IPS-15b (cell line): ENCODE results near the gene ADGRA3.
"Not testable (repeated sequence)": the region's sequence is repeated elsewhere in the genome, so short reads cannot be mapped to it uniquely, and the experiment has no call there.

Source experiments
- H3K27me3 ChIP-seq: one replicate; pipeline ENCODE4 v1.6.1; 2013; ENCODE audit warnings: low read length; ENCODE audit not compliant: control insufficient read depth, insufficient read depth
- H3K36me3 ChIP-seq: one replicate; pipeline ENCODE4 v1.6.1; 2013; ENCODE audit warnings: low read length; ENCODE audit not compliant: control insufficient read depth, insufficient read depth
- H3K4me1 ChIP-seq: one replicate; pipeline ENCODE4 v1.6.1; 2013; ENCODE audit warnings: mild to moderate bottlenecking, low read length; ENCODE audit not compliant: control insufficient read depth, insufficient read depth
- H3K4me3 ChIP-seq: one replicate; pipeline ENCODE4 v1.5.1; 2013; ENCODE audit warnings: low read depth, low read length
- H3K9ac ChIP-seq: one replicate; pipeline ENCODE4 v1.6.1; 2013; ENCODE audit warnings: low read depth, mild to moderate bottlenecking, low read length
- H3K9me3 ChIP-seq: one replicate; pipeline ENCODE4 v1.6.1; 2013; ENCODE audit warnings: mild to moderate bottlenecking, low read length; ENCODE audit not compliant: control insufficient read depth, insufficient read depth

ADGRA3 gene

DNA sequence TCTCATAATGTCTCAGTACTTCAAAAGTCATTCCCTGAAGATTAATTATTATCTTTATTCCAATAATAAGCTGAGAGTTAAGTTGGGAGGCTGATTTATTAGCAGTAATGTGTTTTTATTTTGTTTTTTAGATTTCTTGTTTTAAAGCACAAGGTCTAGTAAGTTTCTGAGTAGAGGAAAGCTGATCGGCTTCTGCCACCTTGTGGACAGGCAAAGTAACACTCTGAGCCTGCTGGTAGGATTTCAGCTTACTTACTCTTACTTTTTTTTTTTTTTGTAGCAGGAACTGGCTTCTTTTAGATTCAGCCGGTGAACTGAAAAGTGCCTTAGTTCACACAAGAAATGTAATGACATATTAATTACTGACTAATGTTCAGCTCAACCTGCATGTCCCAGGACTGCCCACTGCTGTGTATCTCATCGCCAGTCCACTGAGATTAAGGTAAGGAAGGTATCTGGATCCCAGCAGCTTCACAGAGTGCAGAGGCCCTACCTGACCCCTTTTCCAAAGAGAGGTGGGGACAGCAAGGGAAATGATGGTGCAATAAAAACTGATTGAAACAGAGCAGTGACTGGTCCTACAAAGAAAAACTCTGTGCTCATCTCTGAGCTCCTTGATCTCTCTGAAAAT, 126.5 kb downstream of the ADGRA3 start:
- no peaks in the 10 kb centered on the region for H3K9me3 ChIP-seq
- no peak overlapping the region for H3K4me3 ChIP-seq
- H3K27me3 ChIP-seq: no peaks in the 10 kb centered on the region
- no peaks in the 10 kb centered on the region for H3K4me1 ChIP-seq
- H3K36me3 ChIP-seq: no peaks in the 10 kb centered on the region
- no peak overlapping the region for H3K9ac ChIP-seq

GRCh38 chr4:22385611-22386011, 130.3 kb downstream of the ADGRA3 start:
- Histone ChIP-seq H3K4me3 (no peak overlapping the region), H3K4me1 (no peaks in the 10 kb centered on the region), H3K27me3 (no peaks in the 10 kb centered on the region), H3K36me3 (no peaks in the 10 kb centered on the region), H3K9me3 (no peaks in the 10 kb centered on the region), H3K9ac (no peak overlapping the region)

- Histone ChIP-seq H3K27me3 (no peaks in the 10 kb centered on the region), H3K36me3 (no peaks in the 10 kb centered on the region)
Observed at GRCh38 chr4:22384154-22384553, 131.7 kb downstream of the ADGRA3 start.

DNA sequence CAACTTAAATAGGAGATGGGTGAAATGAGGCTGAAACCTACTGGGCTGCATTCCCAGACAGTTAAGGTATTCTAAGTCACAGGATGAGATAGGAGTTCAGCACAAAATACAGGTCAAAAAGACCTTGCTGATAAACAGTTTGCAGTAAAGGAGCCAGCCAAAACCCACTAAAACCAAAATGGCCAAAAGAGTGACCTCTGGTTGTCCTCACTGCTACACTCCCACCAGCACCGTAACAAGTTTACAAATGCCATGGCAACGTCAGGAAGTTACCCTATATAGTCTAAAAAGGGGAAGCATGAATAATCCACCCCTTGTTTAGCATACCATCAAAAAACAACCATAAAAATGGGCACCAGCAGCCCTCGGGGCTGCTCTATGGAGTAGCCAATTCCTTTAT, 133.7 kb downstream of the ADGRA3 start:
- H3K9me3 ChIP-seq, H3K9ac ChIP-seq, H3K27me3 ChIP-seq, H3K36me3 ChIP-seq, H3K4me1 ChIP-seq, H3K4me3 ChIP-seq: not testable (repeated sequence)

More at GRCh38 chr4:22384154-22384553, 131.7 kb downstream of the ADGRA3 start:
- no peak overlapping the region for H3K9ac ChIP-seq
- no peak overlapping the region for H3K4me3 ChIP-seq
- no peaks in the 10 kb centered on the region for H3K9me3 ChIP-seq
- no peaks in the 10 kb centered on the region for H3K4me1 ChIP-seq

DNA sequence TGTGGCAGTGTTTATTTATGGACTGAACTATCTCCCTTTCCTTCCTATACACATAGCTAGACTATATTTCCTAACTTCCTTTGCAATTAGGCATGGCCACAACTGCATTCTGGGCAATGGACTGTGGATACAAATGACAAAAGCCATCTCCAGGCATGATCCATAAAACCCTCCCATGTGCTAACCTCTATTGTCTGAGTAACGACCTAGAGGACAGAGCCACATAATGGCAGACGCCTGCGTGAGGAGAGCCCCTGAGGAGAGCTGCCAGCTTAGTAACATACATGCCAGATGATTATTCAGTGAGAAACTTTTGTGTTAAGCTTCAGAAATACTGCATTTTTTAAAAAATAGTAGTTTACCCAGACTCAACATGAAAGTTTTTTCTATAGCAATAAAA, 142.9 kb downstream of the ADGRA3 start:
- H3K9ac ChIP-seq: no peak overlapping the region
- H3K9me3 ChIP-seq: no peaks in the 10 kb centered on the region
- H3K27me3 ChIP-seq: no peaks in the 10 kb centered on the region
- H3K36me3 ChIP-seq: no peaks in the 10 kb centered on the region
- no peaks in the 10 kb centered on the region for H3K4me1 ChIP-seq
- H3K4me3 ChIP-seq: no peak overlapping the region

GRCh38 chr4:22369901-22370562, 145.8 kb downstream of the ADGRA3 start:
- H3K4me3 ChIP-seq: no peak overlapping the region
- H3K9ac ChIP-seq: no peak overlapping the region
- no peaks in the 10 kb centered on the region for H3K4me1 ChIP-seq
- H3K9me3 ChIP-seq: no peaks in the 10 kb centered on the region
- no peaks in the 10 kb centered on the region for H3K27me3 ChIP-seq
- H3K36me3 ChIP-seq: no peaks in the 10 kb centered on the region

DNA sequence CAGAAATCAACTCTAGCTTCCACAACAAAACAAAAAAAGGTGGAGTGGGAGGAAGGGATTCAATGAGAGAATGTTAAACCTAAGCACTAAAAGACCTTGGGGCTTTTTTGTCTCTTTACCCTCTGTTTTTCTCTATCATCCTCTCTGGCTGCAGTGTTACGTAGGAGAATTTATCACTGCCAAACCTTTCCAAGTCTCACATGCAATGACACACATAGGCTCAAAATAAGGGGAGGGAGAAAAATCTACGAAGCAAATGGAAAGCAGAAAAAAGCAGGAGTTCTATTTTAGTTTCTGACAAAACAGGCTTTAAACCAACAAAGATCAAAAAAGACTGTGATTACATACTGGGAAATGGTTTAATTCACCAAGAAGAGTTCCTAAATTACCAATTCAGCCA, 152.1 kb downstream of the ADGRA3 start:
- Histone ChIP-seq H3K4me3 (no peak overlapping the region), H3K9ac (no peak overlapping the region), H3K9me3 (no peaks in the 10 kb centered on the region), H3K4me1 (no peaks in the 10 kb centered on the region), H3K27me3 (no peaks in the 10 kb centered on the region), H3K36me3 (no peaks in the 10 kb centered on the region)

DNA sequence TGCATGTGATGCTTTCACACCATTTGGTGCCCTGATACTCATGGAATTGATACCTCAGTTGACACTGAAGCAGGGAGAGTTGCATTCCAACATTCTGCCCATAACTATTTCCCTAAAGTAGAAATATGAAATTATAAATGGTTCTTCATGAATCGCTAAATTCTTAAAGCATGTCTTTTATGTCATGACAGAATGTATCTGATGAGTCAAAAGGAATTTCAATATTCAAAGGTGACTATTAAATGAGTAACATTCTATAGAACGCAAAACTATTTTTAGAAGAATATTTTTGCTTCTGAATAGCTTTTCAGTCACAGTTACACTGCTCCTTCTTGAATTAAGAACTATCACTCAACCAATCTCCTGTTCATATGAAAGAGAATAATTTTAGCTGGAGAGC, 152.8 kb downstream of the ADGRA3 start:
- H3K4me3 ChIP-seq: no peak overlapping the region
- no peaks in the 10 kb centered on the region for H3K36me3 ChIP-seq
- no peaks in the 10 kb centered on the region for H3K9me3 ChIP-seq
- no peak overlapping the region for H3K9ac ChIP-seq
- no peaks in the 10 kb centered on the region for H3K4me1 ChIP-seq
- H3K27me3 ChIP-seq: no peaks in the 10 kb centered on the region

GRCh38 chr4:22356987-22357596, 158.8 kb downstream of the ADGRA3 start:
- Histone ChIP-seq H3K9ac (no peak overlapping the region), H3K4me3 (no peak overlapping the region), H3K4me1 (no peaks in the 10 kb centered on the region), H3K27me3 (no peaks in the 10 kb centered on the region), H3K36me3 (no peaks in the 10 kb centered on the region), H3K9me3 (no peaks in the 10 kb centered on the region)

DNA sequence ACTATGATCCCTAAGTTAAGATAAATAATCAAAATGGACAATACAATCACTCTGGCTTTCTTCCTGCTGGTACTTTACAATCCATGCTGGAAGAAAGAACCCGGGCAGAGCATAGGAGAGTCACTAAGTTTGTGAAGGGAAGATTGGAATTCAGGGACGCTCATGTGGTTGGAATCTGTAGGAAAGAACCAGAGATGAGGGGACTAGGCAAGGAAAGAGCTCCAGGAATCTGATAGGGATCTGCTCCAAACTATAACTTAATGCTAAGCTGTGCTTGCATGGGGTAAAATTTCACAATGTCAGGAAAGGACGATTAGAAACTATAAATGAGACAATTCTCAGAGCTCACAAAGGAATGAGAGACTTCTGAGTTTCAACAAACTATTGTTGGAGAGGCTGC, 167.5 kb downstream of the ADGRA3 start:
- Histone ChIP-seq H3K9me3 (no peaks in the 10 kb centered on the region), H3K9ac (no peak overlapping the region), H3K27me3 (no peaks in the 10 kb centered on the region), H3K4me3 (no peak overlapping the region), H3K36me3 (no peaks in the 10 kb centered on the region), H3K4me1 (no peaks in the 10 kb centered on the region)

DNA sequence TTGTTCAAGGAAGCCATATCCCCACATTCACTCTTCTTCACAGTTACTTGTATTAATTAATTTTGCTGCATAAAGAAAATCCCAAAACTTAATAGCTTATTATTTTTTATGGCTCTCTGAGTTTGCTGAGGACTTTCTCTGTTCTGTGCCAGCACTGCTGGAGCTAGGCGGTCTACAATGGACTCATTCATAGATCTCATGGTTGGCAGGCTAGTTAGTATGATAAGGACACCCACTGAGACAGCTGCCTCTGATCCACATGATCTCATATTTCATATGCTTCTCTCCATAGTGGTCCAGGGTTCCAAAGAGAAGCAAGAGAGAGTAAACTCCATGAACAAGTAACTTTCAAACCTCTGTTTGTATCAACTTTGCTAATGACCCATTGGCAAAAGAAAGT, 170.2 kb downstream of the ADGRA3 start:
- Histone ChIP-seq H3K36me3 (no peaks in the 10 kb centered on the region), H3K4me1 (no peaks in the 10 kb centered on the region), H3K27me3 (no peaks in the 10 kb centered on the region), H3K9ac (no peak overlapping the region), H3K9me3 (no peaks in the 10 kb centered on the region), H3K4me3 (no peak overlapping the region)

GRCh38 chr4:22345055-22345454, 170.8 kb downstream of the ADGRA3 start:
- no peaks in the 10 kb centered on the region for H3K9me3 ChIP-seq
- no peak overlapping the region for H3K4me3 ChIP-seq
- H3K36me3 ChIP-seq: no peaks in the 10 kb centered on the region
- no peaks in the 10 kb centered on the region for H3K4me1 ChIP-seq
- no peaks in the 10 kb centered on the region for H3K27me3 ChIP-seq
- H3K9ac ChIP-seq: no peak overlapping the region
